ENCODE measurements around the gene ARHGAP31. TPM values are rescaled to one million over a fixed set of nuclear protein-coding genes. Genes with fewer than 3 reads are reported as not detected.
"Not testable (repeated sequence)": the region's sequence is repeated elsewhere in the genome, so short reads cannot be mapped to it uniquely, and the experiment has no call there.

Gene ARHGAP31
- total RNA-seq, 1 donor from 2014 or later, result 13.8 TPM

- DNase-seq, result no peak
These were observed 25.1 kb downstream of the ARHGAP31 start for GRCh38 chr3:119319311-119319710.

GRCh38 chr3:119320785-119321184 lies 26.6 kb downstream of the ARHGAP31 start:
- not testable (repeated sequence) for DNase-seq

GRCh38 chr3:119322021-119322834 lies 28.0 kb downstream of the ARHGAP31 start:
- peak; percentile 54 for DNase-seq

- peak; percentile 87 for DNase-seq
These were observed 28.9 kb downstream of the ARHGAP31 start for GRCh38 chr3:119322835-119323722.

GRCh38 chr3:119323723-119324085 lies 29.5 kb downstream of the ARHGAP31 start:
- no peak for DNase-seq

GRCh38 chr3:119324899-119325298 lies 30.7 kb downstream of the ARHGAP31 start:
- DNase-seq, result no peak

- no peak for DNase-seq
These were observed 32.8 kb downstream of the ARHGAP31 start for GRCh38 chr3:119326976-119327375.

GRCh38 chr3:119329551-119329950 lies 35.4 kb downstream of the ARHGAP31 start:
- no peak for DNase-seq

- no peak for DNase-seq
These were observed 36.0 kb downstream of the ARHGAP31 start for GRCh38 chr3:119330181-119330580.

GRCh38 chr3:119330858-119331257 lies 36.7 kb downstream of the ARHGAP31 start:
- DNase-seq, result no peak

GRCh38 chr3:119331661-119332060 lies 37.5 kb downstream of the ARHGAP31 start:
- DNase-seq, result no peak

- peak; percentile 12 for DNase-seq
These were observed 39.8 kb downstream of the ARHGAP31 start for GRCh38 chr3:119333773-119334509.

- no peak for DNase-seq
These were observed 42.6 kb downstream of the ARHGAP31 start for GRCh38 chr3:119336823-119337222.

- not testable (repeated sequence) for DNase-seq
These were observed 43.2 kb downstream of the ARHGAP31 start for GRCh38 chr3:119337407-119337806.

- DNase-seq, result peak; percentile 14
These were observed 44.6 kb downstream of the ARHGAP31 start for GRCh38 chr3:119338754-119339153.

- no peak for DNase-seq
These were observed 45.8 kb downstream of the ARHGAP31 start for GRCh38 chr3:119340014-119340413.

- no peak for DNase-seq
These were observed 46.3 kb downstream of the ARHGAP31 start for GRCh38 chr3:119340446-119340845.

GRCh38 chr3:119342176-119342575 lies 48.0 kb downstream of the ARHGAP31 start:
- peak; percentile 56 for DNase-seq

GRCh38 chr3:119343719-119344118 lies 49.5 kb downstream of the ARHGAP31 start:
- DNase-seq, result no peak

- DNase-seq, result no peak
These were observed 51.9 kb downstream of the ARHGAP31 start for GRCh38 chr3:119346076-119346496.

- no peak for DNase-seq
These were observed 52.9 kb downstream of the ARHGAP31 start for GRCh38 chr3:119347036-119347435.

GRCh38 chr3:119349354-119350041 lies 55.3 kb downstream of the ARHGAP31 start:
- DNase-seq, result no peak
